HCT116 (cell line): ENCODE measurements around the gene GIMAP8.

Experiments used
- CTCF ChIP-seq, 3 experiments: fragments of 200-600 bp in 1 of 3; sonication (generic) in 1 of 3; IDR thresholded peaks in 2 of 3; conservative IDR thresholded peaks in 1 of 3; 2 replicates each; pipeline ENCODE4 v1.5.1; 2012 to 2017; ENCODE audit warnings: low read depth in 2 of 3, low read length in 2 of 3, antibody characterized with exemption in 1 of 3, borderline replicate concordance in 1 of 3, control low read depth in 1 of 3, mild to moderate bottlenecking in 1 of 3, mixed read lengths in 1 of 3, mixed run types in 1 of 3, moderate library complexity in 1 of 3; ENCODE audit not compliant: insufficient read depth in 1 of 3
- EZH2 ChIP-seq: fragments of 200-600 bp; sonication (generic); IDR thresholded peaks from 2 replicates; pipeline ENCODE4 v1.6.1; 2017; ENCODE audit warnings: antibody characterized with exemption, mixed run types
- MAX ChIP-seq: IDR thresholded peaks from 2 replicates; pipeline ENCODE4 v1.6.1; 2012
- POLR2A ChIP-seq: IDR thresholded peaks from 2 replicates; pipeline ENCODE4 v1.7.0; 2011; ENCODE audit warnings: borderline replicate concordance; ENCODE audit not compliant: insufficient read depth, insufficient read length; ENCODE audit errors: extremely low read depth
- POLR2AphosphoS5 ChIP-seq: IDR thresholded peaks from 2 replicates; pipeline ENCODE4 v1.6.1; 2011; ENCODE audit warnings: mild to moderate bottlenecking, low read depth, low read length, moderate library complexity
- YY1 ChIP-seq: IDR thresholded peaks from 2 replicates; pipeline ENCODE4 v1.6.1; 2011; ENCODE audit warnings: low read length, low read depth, moderate library complexity, mild to moderate bottlenecking; ENCODE audit not compliant: insufficient replicate concordance; ENCODE audit errors: extremely low read depth
- ZFX ChIP-seq: fragments of 450-650 bp; IDR thresholded peaks from 2 replicates; pipeline ENCODE4 v1.6.1; 2017

- no peak for TF ChIP-seq CTCF (IDR thresholded peaks at IDR 0.05 in 2 of 3, conservative IDR thresholded peaks at IDR 0.05 in 1 of 3; ENCODE audit: borderline replicate concordance in 1 of 3, insufficient read depth in 1 of 3, low read depth in 2 of 3, low read length in 2 of 3)
- TF ChIP-seq YY1 = no peak
- TF ChIP-seq EZH2 = no peak
- no peak for TF ChIP-seq ZFX
- no peak for TF ChIP-seq POLR2A
- no peak for TF ChIP-seq POLR2AphosphoS5
- TF ChIP-seq MAX = no peak
These were observed 73.6 kb downstream of the GIMAP8 start for GRCh38 chr7:150524018-150524417.
